A673 (cell line): Measurements from ENCODE around the gene POU2F2.

ENCODE experiments used
- EZH2 ChIP-seq: fragments of 200-600 bp; sonication (generic); IDR thresholded peaks from 2 replicates; pipeline ENCODE4 v1.6.1; 2017; ENCODE audit warnings: borderline replicate concordance, low read depth, mild to moderate bottlenecking, mixed read lengths, antibody characterized with exemption, low read length; ENCODE audit not compliant: poor library complexity, severe bottlenecking
- TF ChIP-seq, protein P1 (sequence below): fragments of 300-800, 200-600 bp; sonication (generic); conservative IDR thresholded peaks from 2 replicates; pipeline ENCODE4 v1.5.1; 2017; ENCODE audit warnings: low read depth, mild to moderate bottlenecking, antibody characterized with exemption, low read length, moderate library complexity, mixed read lengths

GRCh38 chr19:42176990-42177685 lies 44.9 kb upstream of the POU2F2 start:
- TF ChIP-seq, protein P1, sequence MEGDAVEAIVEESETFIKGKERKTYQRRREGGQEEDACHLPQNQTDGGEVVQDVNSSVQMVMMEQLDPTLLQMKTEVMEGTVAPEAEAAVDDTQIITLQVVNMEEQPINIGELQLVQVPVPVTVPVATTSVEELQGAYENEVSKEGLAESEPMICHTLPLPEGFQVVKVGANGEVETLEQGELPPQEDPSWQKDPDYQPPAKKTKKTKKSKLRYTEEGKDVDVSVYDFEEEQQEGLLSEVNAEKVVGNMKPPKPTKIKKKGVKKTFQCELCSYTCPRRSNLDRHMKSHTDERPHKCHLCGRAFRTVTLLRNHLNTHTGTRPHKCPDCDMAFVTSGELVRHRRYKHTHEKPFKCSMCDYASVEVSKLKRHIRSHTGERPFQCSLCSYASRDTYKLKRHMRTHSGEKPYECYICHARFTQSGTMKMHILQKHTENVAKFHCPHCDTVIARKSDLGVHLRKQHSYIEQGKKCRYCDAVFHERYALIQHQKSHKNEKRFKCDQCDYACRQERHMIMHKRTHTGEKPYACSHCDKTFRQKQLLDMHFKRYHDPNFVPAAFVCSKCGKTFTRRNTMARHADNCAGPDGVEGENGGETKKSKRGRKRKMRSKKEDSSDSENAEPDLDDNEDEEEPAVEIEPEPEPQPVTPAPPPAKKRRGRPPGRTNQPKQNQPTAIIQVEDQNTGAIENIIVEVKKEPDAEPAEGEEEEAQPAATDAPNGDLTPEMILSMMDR: peak; percentile 50
- no peak for TF ChIP-seq EZH2
